ENCODE data around the gene RNF10. TPM values are rescaled to one million over a fixed set of nuclear protein-coding genes. Genes with fewer than 3 reads are reported as not detected.

Gene RNF10
- total and polyA plus RNA-seq, 9 of the 15 experiments (the other 6 are each of a cell fraction or from before 2014, with no cell fraction given) = 43.0 to 139 (median 80.1) TPM

- peak in 1 of 2 experiments; percentile 35; a peak in 1 of 4 replicates for TF ChIP-seq ZNF318 (IDR thresholded peaks at IDR 0.05; ENCODE audit: borderline replicate concordance in 1 of 2, low read depth in 1 of 2)
- TF ChIP-seq SPI1 (IDR thresholded peaks at IDR 0.05; ENCODE audit: borderline replicate concordance, low read depth, low read length) = no peak
- no peak for TF ChIP-seq TFE3 (CRISPR knock-in tag; IDR thresholded peaks at IDR 0.05)
- peak in 1 of 2 experiments; percentile 56; a peak in 1 of 3 replicates for TF ChIP-seq CBX3 (IDR thresholded peaks at IDR 0.05; ENCODE audit: borderline replicate concordance in 1 of 2, low read length in 2 of 2)
- no peak for TF ChIP-seq ZNF280A (IDR thresholded peaks at IDR 0.05; ENCODE audit: low read depth, partially characterized antibody)
- no peak for TF ChIP-seq ZNF518B (CRISPR knock-in tag; IDR thresholded peaks at IDR 0.05)
- no peak for TF ChIP-seq CCAR2 (IDR thresholded peaks at IDR 0.05; ENCODE audit: low read depth, low read length)
- TF ChIP-seq IRF2 (CRISPR knock-in tag; IDR thresholded peaks at IDR 0.05) = no peak
- no peak for TF ChIP-seq THRAP3 (IDR thresholded peaks at IDR 0.05; ENCODE audit: borderline replicate concordance)
Observed at GRCh38 chr12:120528861-120529525, 5.2 kb upstream of the RNF10 start, which contains the start of gene COQ5 (continued).

All from K562 (cell line).